ENCODE measurements around the gene RFXAP. TPM values are rescaled to one million over a fixed set of nuclear protein-coding genes. Genes with fewer than 3 reads are reported as not detected.

The RFXAP gene
- polyA plus RNA-seq, 3 donors, result 1.1 to 3.3 (median 1.8) TPM

DNA sequence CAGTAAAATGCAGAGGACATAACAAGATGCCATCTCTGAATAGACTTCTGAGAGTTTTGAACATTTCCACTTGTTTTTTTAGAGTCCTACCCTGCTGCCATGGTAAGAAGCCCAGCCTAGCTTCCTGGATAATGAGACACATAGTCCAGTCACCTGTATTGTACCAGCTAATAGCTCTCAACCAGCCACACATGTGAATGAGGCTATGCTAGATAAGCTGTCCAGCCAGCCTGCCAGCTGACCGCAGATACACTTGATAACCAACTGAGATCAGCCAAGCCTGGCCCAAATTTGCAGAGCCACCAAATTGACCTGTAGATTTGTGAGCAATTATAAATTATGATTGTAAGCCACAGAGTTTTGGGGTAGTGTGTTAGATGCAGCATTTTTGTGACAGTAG, 10.7 kb downstream of the RFXAP start:
- intact Hi-C loops (cut with micrococcal nuclease), result no loop called here
- 100% methylated on average over 1 of the region's 1 CpG for WGBS (ENCODE audit: insufficient coverage)
- no peak overlapping the region for H3K4me2 ChIP-seq (replicated peaks; ENCODE audit: extremely low read depth, low read length, poor library complexity, severe bottlenecking)
- no peak overlapping the region for H3K4me3 Mint-ChIP-seq
- H3K27me3 ChIP-seq (ENCODE audit: control insufficient read depth in 2 of 2, insufficient read depth in 2 of 2, low read length in 2 of 2), result no peaks in the 10 kb centered on the region
- TF ChIP-seq CTCF (IDR thresholded peaks at IDR 0.05), result no peak
- H2AFZ ChIP-seq (ENCODE audit: insufficient read depth, low read depth, low read length, poor library complexity, severe bottlenecking), result no peak overlapping the region
- no peak overlapping the region for H3K27ac ChIP-seq (ENCODE audit: low read depth in 1 of 2, low read length in 2 of 2)
- no peaks in the 10 kb centered on the region for H4K20me1 ChIP-seq (ENCODE audit: insufficient read depth, low read length)
- no peak overlapping the region for H3K27ac Mint-ChIP-seq
- no peaks in the 10 kb centered on the region for H3K27me3 Mint-ChIP-seq (ENCODE audit: low read depth in 3 of 3)
- H3K9me3 Mint-ChIP-seq, result no peaks in the 10 kb centered on the region
- H3K4me3 ChIP-seq (replicated peaks in 1 of 3; ENCODE audit: low read depth in 2 of 3, low read length in 3 of 3), result no peak overlapping the region
- peaks cover 5% of the 10 kb centered on the region for H3K79me2 ChIP-seq (ENCODE audit: insufficient read depth, low read length)
- no peak for DNase-seq
- no peaks in the 10 kb centered on the region for H3K9me3 ChIP-seq (replicated peaks in 1 of 2; ENCODE audit: control insufficient read depth in 1 of 2, insufficient read depth in 1 of 2, low read length in 2 of 2)
- no peaks in the 10 kb centered on the region for H3K4me1 Mint-ChIP-seq
- H3K9ac ChIP-seq (ENCODE audit: insufficient read depth, low read length, poor library complexity, severe bottlenecking), result no peak overlapping the region
- no peaks in the 10 kb centered on the region for H3K4me1 ChIP-seq (ENCODE audit: control insufficient read depth in 1 of 2, insufficient read depth in 2 of 2, low read length in 2 of 2)
- peaks cover 19 to 46% of the 10 kb centered on the region in 2 donors for H3K36me3 ChIP-seq (replicated peaks in 1 of 2; ENCODE audit: control insufficient read depth in 1 of 2, insufficient read depth in 2 of 2, low read length in 2 of 2)
- H3K36me3 Mint-ChIP-seq, result peaks cover 34 to 42% of the 10 kb centered on the region in 2 donors

- no peak for TF ChIP-seq CTCF (IDR thresholded peaks at IDR 0.05)
- no peaks in the 10 kb centered on the region for H3K79me2 ChIP-seq (ENCODE audit: insufficient read depth, low read length)
Observed at GRCh38 chr13:36831291-36831690, 12.3 kb downstream of the RFXAP start.

More at GRCh38 chr13:36831291-36831690, 12.3 kb downstream of the RFXAP start:
- 100% methylated on average over 1 of the region's 3 CpGs for WGBS (ENCODE audit: insufficient coverage)
- H4K20me1 ChIP-seq (ENCODE audit: insufficient read depth, low read length), result no peaks in the 10 kb centered on the region
- H3K27ac ChIP-seq (ENCODE audit: low read depth in 1 of 2, low read length in 2 of 2), result no peak overlapping the region
- H3K27me3 ChIP-seq (ENCODE audit: control insufficient read depth in 2 of 2, insufficient read depth in 2 of 2, low read length in 2 of 2), result no peaks in the 10 kb centered on the region
- no peak overlapping the region for H3K4me2 ChIP-seq (replicated peaks; ENCODE audit: extremely low read depth, low read length, poor library complexity, severe bottlenecking)
- H3K4me1 Mint-ChIP-seq, result no peaks in the 10 kb centered on the region
- H3K4me3 ChIP-seq (replicated peaks in 1 of 3; ENCODE audit: low read depth in 2 of 3, low read length in 3 of 3), result no peak overlapping the region
- no peaks in the 10 kb centered on the region for H3K9me3 Mint-ChIP-seq
- no peaks in the 10 kb centered on the region for H3K9me3 ChIP-seq (replicated peaks in 1 of 2; ENCODE audit: control insufficient read depth in 1 of 2, insufficient read depth in 1 of 2, low read length in 2 of 2)
- peaks cover 12 to 37% of the 10 kb centered on the region in 2 donors for H3K36me3 ChIP-seq (replicated peaks in 1 of 2; ENCODE audit: control insufficient read depth in 1 of 2, insufficient read depth in 2 of 2, low read length in 2 of 2)
- no peak overlapping the region for H2AFZ ChIP-seq (ENCODE audit: insufficient read depth, low read depth, low read length, poor library complexity, severe bottlenecking)
- intact Hi-C loops (cut with micrococcal nuclease), result no loop called here
- no peaks in the 10 kb centered on the region for H3K27me3 Mint-ChIP-seq (ENCODE audit: low read depth in 3 of 3)
- H3K4me3 Mint-ChIP-seq, result no peak overlapping the region
- DNase-seq, result no peak
- no peaks in the 10 kb centered on the region for H3K4me1 ChIP-seq (ENCODE audit: control insufficient read depth in 1 of 2, insufficient read depth in 2 of 2, low read length in 2 of 2)
- no peak overlapping the region for H3K9ac ChIP-seq (ENCODE audit: insufficient read depth, low read length, poor library complexity, severe bottlenecking)
- H3K36me3 Mint-ChIP-seq, result peaks cover 28 to 36% of the 10 kb centered on the region in 2 donors
- H3K27ac Mint-ChIP-seq, result peak overlapping the region in 1 of 7 donors; percentile 24
